Activated T-helper 9 cell treated with anti-CD3 and anti-CD28 coated beads, Interleukin-2, amount 50 U/mL, for 16 hours (primary cell): ENCODE results near the gene RYR2.
"Not testable (repeated sequence)": the region's sequence is repeated elsewhere in the genome, so short reads cannot be mapped to it uniquely, and the experiment has no call there.

Source experiments
- DNase-seq: peaks from one replicate; pipeline ENCODE4 v3.0.0-alpha.2; 2020; ENCODE audit warnings: low read depth

The RYR2 gene

GRCh38 chr1:237145379-237146135 is 103.6 kb downstream of the RYR2 start:
- DNase-seq = no peak

GRCh38 chr1:237146241-237146640 is 104.3 kb downstream of the RYR2 start:
- no peak for DNase-seq

GRCh38 chr1:237149857-237150256 is 107.9 kb downstream of the RYR2 start:
- DNase-seq = no peak

- DNase-seq = not testable (repeated sequence)
Measured at GRCh38 chr1:237151979-237152378, 110.0 kb downstream of the RYR2 start.

GRCh38 chr1:237152506-237153335 is 110.7 kb downstream of the RYR2 start:
- no peak for DNase-seq

GRCh38 chr1:237154157-237154556 is 112.2 kb downstream of the RYR2 start:
- DNase-seq = no peak

- DNase-seq = no peak
Measured at GRCh38 chr1:237164406-237165352, 122.7 kb downstream of the RYR2 start.

- no peak for DNase-seq
Measured at GRCh38 chr1:237166086-237166485, 124.1 kb downstream of the RYR2 start.

- DNase-seq = no peak
Measured at GRCh38 chr1:237166593-237167101, 124.7 kb downstream of the RYR2 start.

GRCh38 chr1:237170149-237170548 is 128.2 kb downstream of the RYR2 start:
- DNase-seq = no peak

- DNase-seq = no peak
Measured at GRCh38 chr1:237171454-237172117, 129.6 kb downstream of the RYR2 start.

GRCh38 chr1:237172118-237172485 is 130.1 kb downstream of the RYR2 start:
- DNase-seq = no peak

- no peak for DNase-seq
Measured at GRCh38 chr1:237179503-237179902, 137.5 kb downstream of the RYR2 start.

- no peak for DNase-seq
Measured at GRCh38 chr1:237180256-237180655, 138.3 kb downstream of the RYR2 start.

- no peak for DNase-seq
Measured at GRCh38 chr1:237181743-237182317, 139.8 kb downstream of the RYR2 start.

GRCh38 chr1:237183963-237184540 is 142.1 kb downstream of the RYR2 start:
- no peak for DNase-seq

GRCh38 chr1:237186675-237187074 is 144.7 kb downstream of the RYR2 start:
- no peak for DNase-seq

GRCh38 chr1:237187842-237188241 is 145.9 kb downstream of the RYR2 start:
- DNase-seq = no peak

GRCh38 chr1:237191403-237191802 is 149.4 kb downstream of the RYR2 start:
- no peak for DNase-seq
